Upper lobe of left lung (tissue), 4 donors: ENCODE measurements around the gene KLHL1.

Experiments used
- CTCF ChIP-seq, 6 experiments: fragments of 450-650 bp in 4 of 6; fragments of 200-600 bp in 2 of 6; sonication (generic) in 2 of 6; IDR thresholded peaks; one replicate each; pipeline ENCODE4 v1.5.1; 2016 to 2019; ENCODE audit warnings: antibody characterized with exemption in 6 of 6
- POLR2A ChIP-seq, 4 donors: fragments of 450-650 bp; IDR thresholded peaks; one replicate each; pipeline ENCODE4 v1.5.1; 2016 to 2017; ENCODE audit warnings: antibody characterized with exemption in 4 of 4, mild to moderate bottlenecking in 2 of 4

DNA sequence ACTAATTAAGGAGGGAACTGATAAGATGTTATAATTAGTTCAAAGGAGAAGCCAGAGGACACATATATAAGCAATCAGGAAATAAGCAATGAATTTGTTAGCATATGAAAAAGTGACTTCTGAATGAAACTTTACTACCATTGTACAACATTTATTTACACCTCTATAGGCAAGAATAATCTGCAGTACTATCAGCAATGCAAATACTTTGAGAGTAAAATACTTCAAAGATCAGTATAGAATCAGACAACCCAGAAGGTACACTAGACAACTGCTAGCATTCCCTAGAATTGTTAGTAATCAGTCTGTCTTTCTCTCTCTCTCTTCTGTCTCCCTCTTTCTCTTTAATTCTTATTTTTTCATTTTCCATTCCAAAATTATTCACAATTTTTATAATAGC is 197.5 kb downstream of the KLHL1 start:
- TF ChIP-seq CTCF (IDR thresholded peaks at IDR 0.05) (no peak), POLR2A (IDR thresholded peaks at IDR 0.05) (no peak)
